Keratinocyte (primary cell): Measurements from ENCODE around the gene DNAJC12. TPM values are rescaled to one million over a fixed set of nuclear protein-coding genes. Genes with fewer than 3 reads are reported as not detected.
A peak's percentile ranks its signal among the peaks of the same experiment; 100 is the strongest.
"Not testable (repeated sequence)": the region's sequence is repeated elsewhere in the genome, so short reads cannot be mapped to it uniquely, and the experiment has no call there.

Experiments
- DNase-seq: peaks from one replicate; pipeline ENCODE4 v3.0.0-alpha.2; 2011; ENCODE audit warnings: low read depth, missing footprints, low spot score
- FAIRE-seq: peaks from 2 replicates; lab custom pipeline; 2011; peaks lifted over from hg19 to GRCh38; lab: Jason Lieb, UNC
- H2AFZ ChIP-seq: 2 replicates; pipeline ENCODE4 v1.6.0; 2012; ENCODE audit warnings: low read length, control low read depth, inconsistent platforms; ENCODE audit not compliant: control insufficient read depth
- H3K27ac ChIP-seq: 2 replicates; pipeline ENCODE4 v1.5.1; 2011; ENCODE audit warnings: low read length; ENCODE audit not compliant: control insufficient read depth, insufficient read depth
- H3K27me3 ChIP-seq: 3 replicates; pipeline ENCODE4 v1.6.0; 2011; ENCODE audit warnings: low read length; ENCODE audit not compliant: control insufficient read depth, insufficient read depth; ENCODE audit errors: extremely low read depth
- H3K36me3 ChIP-seq, 2 experiments: 2 replicates in 1 of 2; 3 replicates in 1 of 2; pipeline ENCODE4 v1.5.1; 2011; ENCODE audit warnings: low read length in 2 of 2, mild to moderate bottlenecking in 1 of 2; ENCODE audit not compliant: control insufficient read depth in 2 of 2, insufficient read depth in 2 of 2; ENCODE audit errors: extremely low read depth in 1 of 2
- H3K4me1 ChIP-seq: 3 replicates; pipeline ENCODE4 v1.5.1; 2011; ENCODE audit warnings: low read length; ENCODE audit not compliant: control insufficient read depth, insufficient read depth; ENCODE audit errors: extremely low read depth
- H3K4me2 ChIP-seq: 3 replicates; pipeline ENCODE4 v1.6.0; 2011; ENCODE audit warnings: low read depth, low read length; ENCODE audit not compliant: control insufficient read depth, insufficient read depth; ENCODE audit errors: extremely low read depth
- H3K4me3 ChIP-seq, 3 experiments: fragments of 200-600 bp in 1 of 3; sonication (generic) in 1 of 3; 2 replicates in 2 of 3; 3 replicates in 1 of 3; pipeline ENCODE4 v1.5.1; 2011 to 2016; ENCODE audit warnings: low read length in 3 of 3, mild to moderate bottlenecking in 3 of 3, control low read depth in 2 of 3, inconsistent platforms in 1 of 3, low read depth in 1 of 3, mixed read lengths in 1 of 3, mixed run types in 1 of 3, moderate library complexity in 1 of 3; ENCODE audit not compliant: control insufficient read depth in 2 of 3, insufficient read depth in 2 of 3; ENCODE audit errors: extremely low read depth in 1 of 3
- H3K79me2 ChIP-seq: 2 replicates; pipeline ENCODE4 v1.6.0; 2012; ENCODE audit warnings: low read length; ENCODE audit not compliant: control insufficient read depth, insufficient read depth
- H3K9ac ChIP-seq: 3 replicates; pipeline ENCODE4 v1.6.0; 2011; ENCODE audit warnings: low read length; ENCODE audit not compliant: control insufficient read depth, insufficient read depth; ENCODE audit errors: extremely low read depth
- H3K9me1 ChIP-seq: 3 replicates; pipeline ENCODE4 v1.6.0; 2011; ENCODE audit warnings: low read length; ENCODE audit not compliant: control insufficient read depth, insufficient read depth; ENCODE audit errors: extremely low read depth
- H3K9me3 ChIP-seq: 2 replicates; pipeline ENCODE4 v1.5.1; 2012; ENCODE audit warnings: low read depth, low read length; ENCODE audit not compliant: control insufficient read depth
- H4K20me1 ChIP-seq: 3 replicates; pipeline ENCODE4 v1.6.0; 2011; ENCODE audit warnings: low read length; ENCODE audit not compliant: control insufficient read depth, insufficient read depth; ENCODE audit errors: extremely low read depth
- EZH2 ChIP-seq: IDR thresholded peaks from one replicate; pipeline ENCODE4 v1.6.1; 2012; ENCODE audit warnings: inconsistent platforms, mild to moderate bottlenecking, low read length, moderate library complexity
- dilution Hi-C: fragments of 300-500 bp; cut with MboI; formaldehyde crosslinking; loops from one replicate; pipeline ENCODE4 v1.7.0; 2020; ENCODE audit warnings: low sequenced_read_pairs; ENCODE audit not compliant: extremely low pct_ligation_motif_present
- polyA plus RNA-seq, 5 experiments: library from polyadenylated mRNA; depleted of rRNA in 3 of 5; stranded (reverse) in 3 of 5; stranded (forward) in 1 of 5; unstranded in 1 of 5; fragments of >200 nt; gene quantifications; 1 replicate in 1 of 5; 2 replicates in 3 of 5; 3 replicates in 1 of 5; pipeline versions ENCODE4 v1.2.1 to v1.2.3, GENCODE V29; 2011 to 2012; ENCODE audit warnings: missing spikeins in 2 of 5, low read depth in 1 of 5, low replicate concordance in 1 of 5
- TF ChIP-seq, protein P1 (sequence below), 3 experiments: IDR thresholded peaks in 1 of 3; conservative IDR thresholded peaks in 1 of 3; optimal IDR thresholded peaks in 1 of 3; 2 replicates in 2 of 3; 3 replicates in 1 of 3; pipeline versions ENCODE3 to v1.5.1; 2011; ENCODE audit warnings: low read length in 3 of 3, mild to moderate bottlenecking in 3 of 3, moderate library complexity in 2 of 3, control low read depth in 1 of 3, inconsistent platforms in 1 of 3; ENCODE audit not compliant: insufficient read depth in 2 of 3; ENCODE audit errors: extremely low read depth in 1 of 3

The DNAJC12 gene
- polyA plus RNA-seq, 1 donor (not counting 4 experiments of a cell fraction or from before 2014, with no cell fraction given), result 0.31 TPM

DNA sequence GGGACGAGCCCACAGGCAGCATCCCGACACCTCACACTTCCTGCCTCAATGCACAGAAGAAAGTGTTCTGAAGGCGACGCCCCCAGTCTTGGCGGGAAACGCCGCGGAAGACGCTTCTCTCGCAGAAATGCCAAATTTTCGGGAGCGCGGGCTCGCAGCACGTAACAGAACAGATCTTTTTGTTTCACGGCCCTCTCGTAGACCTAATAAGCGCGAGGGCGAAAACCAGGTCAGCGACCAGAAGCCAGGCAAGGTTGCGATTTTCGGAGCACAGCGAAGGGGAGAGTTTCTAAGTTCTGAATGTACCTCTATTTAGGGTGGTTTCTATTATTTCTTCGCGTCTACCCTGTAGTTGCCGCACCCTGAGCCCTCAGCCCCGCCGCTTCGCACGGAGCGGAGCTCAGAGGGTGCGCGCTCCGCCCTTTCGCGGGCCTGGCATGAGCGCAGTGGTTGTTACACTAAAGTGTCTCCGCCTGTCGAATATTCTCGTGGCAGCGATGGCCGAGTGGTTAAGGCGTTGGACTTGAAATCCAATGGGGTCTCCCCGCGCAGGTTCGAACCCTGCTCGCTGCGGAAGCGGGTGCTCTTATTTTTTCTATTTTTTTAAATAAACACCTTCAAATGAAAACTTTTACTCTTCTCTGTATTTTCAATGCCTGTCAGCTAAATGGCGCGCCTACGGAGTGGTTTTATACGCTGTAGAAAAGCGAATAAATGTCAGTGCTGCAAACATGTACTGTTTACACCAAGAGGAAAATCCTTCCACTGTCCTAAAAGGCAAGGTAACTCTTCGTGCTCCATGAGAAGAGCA, 73.8 kb downstream of the DNAJC12 start:
- peak overlapping the region; percentile 83 for H3K27ac ChIP-seq
- H3K9me3 ChIP-seq, result no peaks in the 10 kb centered on the region
- H3K79me2 ChIP-seq, result no peaks in the 10 kb centered on the region
- H2AFZ ChIP-seq, result peak overlapping the region; percentile 99
- no peaks in the 10 kb centered on the region for H3K36me3 ChIP-seq
- no peaks in the 10 kb centered on the region for H3K9me1 ChIP-seq
- TF ChIP-seq, protein P1, sequence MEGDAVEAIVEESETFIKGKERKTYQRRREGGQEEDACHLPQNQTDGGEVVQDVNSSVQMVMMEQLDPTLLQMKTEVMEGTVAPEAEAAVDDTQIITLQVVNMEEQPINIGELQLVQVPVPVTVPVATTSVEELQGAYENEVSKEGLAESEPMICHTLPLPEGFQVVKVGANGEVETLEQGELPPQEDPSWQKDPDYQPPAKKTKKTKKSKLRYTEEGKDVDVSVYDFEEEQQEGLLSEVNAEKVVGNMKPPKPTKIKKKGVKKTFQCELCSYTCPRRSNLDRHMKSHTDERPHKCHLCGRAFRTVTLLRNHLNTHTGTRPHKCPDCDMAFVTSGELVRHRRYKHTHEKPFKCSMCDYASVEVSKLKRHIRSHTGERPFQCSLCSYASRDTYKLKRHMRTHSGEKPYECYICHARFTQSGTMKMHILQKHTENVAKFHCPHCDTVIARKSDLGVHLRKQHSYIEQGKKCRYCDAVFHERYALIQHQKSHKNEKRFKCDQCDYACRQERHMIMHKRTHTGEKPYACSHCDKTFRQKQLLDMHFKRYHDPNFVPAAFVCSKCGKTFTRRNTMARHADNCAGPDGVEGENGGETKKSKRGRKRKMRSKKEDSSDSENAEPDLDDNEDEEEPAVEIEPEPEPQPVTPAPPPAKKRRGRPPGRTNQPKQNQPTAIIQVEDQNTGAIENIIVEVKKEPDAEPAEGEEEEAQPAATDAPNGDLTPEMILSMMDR (optimal IDR thresholded peaks at IDR 0.05 in 1 of 3, IDR thresholded peaks at IDR 0.05 in 1 of 3, conservative IDR thresholded peaks at IDR 0.05 in 1 of 3; ENCODE audit: extremely low read depth in 1 of 3, insufficient read depth in 2 of 3, low read length in 3 of 3), result no peak
- TF ChIP-seq EZH2, result no peak
- DNase-seq, result peak; percentile 80
- peak overlapping the region; percentile 84 to 94 (median 94) for H3K4me3 ChIP-seq
- dilution Hi-C loops, result no loop called here
- peak overlapping the region; percentile 92 for H3K4me2 ChIP-seq
- no peaks in the 10 kb centered on the region for H3K27me3 ChIP-seq
- H3K4me1 ChIP-seq, result peaks cover 5% of the 10 kb centered on the region
- FAIRE-seq, result peak; percentile 26
- no peaks in the 10 kb centered on the region for H4K20me1 ChIP-seq
- H3K9ac ChIP-seq, result peak overlapping the region; percentile 87

DNA sequence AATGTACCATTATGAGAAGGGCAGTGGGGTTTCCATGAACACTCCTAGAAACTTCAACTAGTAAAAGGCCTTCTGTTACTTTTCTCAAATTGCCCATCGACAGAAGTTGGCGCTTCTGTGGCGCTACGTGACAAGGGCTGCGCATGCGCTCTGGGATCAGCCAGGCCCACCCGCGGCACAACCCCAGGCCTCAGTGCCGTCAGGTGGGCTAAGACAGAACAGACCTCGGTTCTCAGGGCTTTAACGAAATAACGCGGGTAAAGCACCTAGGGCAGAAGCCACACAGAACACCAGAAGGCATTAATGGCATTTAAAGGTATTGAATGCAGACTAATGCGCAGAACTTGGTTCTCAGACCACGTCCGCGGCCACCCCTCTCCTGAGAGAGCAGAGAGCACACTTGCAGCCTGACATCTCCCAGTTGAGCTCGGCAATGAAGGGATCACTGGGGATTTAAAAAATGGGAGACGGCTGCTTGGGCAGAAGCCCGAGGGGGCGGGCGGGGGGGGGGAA, 74.4 kb downstream of the DNAJC12 start:
- H3K4me3 ChIP-seq, result peak overlapping the region; percentile 84 to 94 (median 94)
- peak overlapping the region; percentile 99 for H2AFZ ChIP-seq
- no peaks in the 10 kb centered on the region for H3K9me3 ChIP-seq
- no peaks in the 10 kb centered on the region for H4K20me1 ChIP-seq
- H3K4me1 ChIP-seq, result peaks cover 5% of the 10 kb centered on the region
- H3K36me3 ChIP-seq, result no peaks in the 10 kb centered on the region
- DNase-seq (no peak), FAIRE-seq (no peak)
- H3K4me2 ChIP-seq, result peak overlapping the region; percentile 92
- H3K27me3 ChIP-seq, result no peaks in the 10 kb centered on the region
- TF ChIP-seq, protein P1 (optimal IDR thresholded peaks at IDR 0.05 in 1 of 3, IDR thresholded peaks at IDR 0.05 in 1 of 3, conservative IDR thresholded peaks at IDR 0.05 in 1 of 3; ENCODE audit: extremely low read depth in 1 of 3, insufficient read depth in 2 of 3, low read length in 3 of 3), result no peak
- TF ChIP-seq EZH2, result no peak
- no peaks in the 10 kb centered on the region for H3K9me1 ChIP-seq
- H3K27ac ChIP-seq, result no peak overlapping the region
- no peaks in the 10 kb centered on the region for H3K79me2 ChIP-seq
- H3K9ac ChIP-seq, result no peak overlapping the region
- dilution Hi-C loops, result no loop called here

GRCh38 chr10:67762567-67762966, 75.4 kb downstream of the DNAJC12 start:
- H3K4me2 ChIP-seq, H3K4me3 ChIP-seq, H3K79me2 ChIP-seq, FAIRE-seq, dilution Hi-C loops, H3K27me3 ChIP-seq, H4K20me1 ChIP-seq, H3K36me3 ChIP-seq, H3K9me1 ChIP-seq, H3K9ac ChIP-seq, H2AFZ ChIP-seq, H3K4me1 ChIP-seq, H3K27ac ChIP-seq, DNase-seq, H3K9me3 ChIP-seq: not testable (repeated sequence)
